Epithelial cell of proximal tubule (primary cell): Measurements from ENCODE around the gene TP53I11. TPM values are rescaled to one million over a fixed set of nuclear protein-coding genes. Genes with fewer than 3 reads are reported as not detected.

Source experiments
- DNase-seq: peaks from one replicate; pipeline ENCODE4 v3.0.0-alpha.2; 2011; ENCODE audit warnings: low read depth
- H3K4me3 ChIP-seq: 2 replicates; pipeline ENCODE4 v1.5.1; 2011; ENCODE audit warnings: low read depth, mild to moderate bottlenecking, low read length
- CTCF ChIP-seq: conservative IDR thresholded peaks from 2 replicates; pipeline ENCODE4 v1.5.1; 2012; ENCODE audit warnings: low read depth, mild to moderate bottlenecking, low read length
- total RNA-seq: library from RNA; depleted of rRNA; stranded (reverse); fragments of >200 nt; gene quantifications from 2 replicates; pipeline ENCODE4 v1.2.3, GENCODE V29; 2015

TP53I11 gene
- total RNA-seq, 1 donor from 2014 or later = 34.4 TPM

- DNase-seq = no peak
- no peak for TF ChIP-seq CTCF
- H3K4me3 ChIP-seq = no peak overlapping the region
These were observed 35.7 kb downstream of the TP53I11 start for GRCh38 chr11:44915004-44915403.

GRCh38 chr11:44914105-44914504 lies 36.6 kb downstream of the TP53I11 start:
- no peak for DNase-seq
- H3K4me3 ChIP-seq = no peak overlapping the region
- TF ChIP-seq CTCF = no peak

- no peak for DNase-seq
- H3K4me3 ChIP-seq = no peak overlapping the region
- no peak for TF ChIP-seq CTCF
These were observed 37.2 kb downstream of the TP53I11 start for GRCh38 chr11:44913502-44913901.

- DNase-seq = no peak
- no peak overlapping the region for H3K4me3 ChIP-seq
- TF ChIP-seq CTCF = no peak
These were observed 38.3 kb downstream of the TP53I11 start for GRCh38 chr11:44912270-44912987.

GRCh38 chr11:44911029-44911814 lies 39.5 kb downstream of the TP53I11 start:
- H3K4me3 ChIP-seq = no peak overlapping the region
- DNase-seq = peak; percentile 16
- TF ChIP-seq CTCF = peak; percentile 71

- DNase-seq = no peak
- no peak for TF ChIP-seq CTCF
- no peak overlapping the region for H3K4me3 ChIP-seq
These were observed 40.1 kb downstream of the TP53I11 start for GRCh38 chr11:44910591-44910990.
